ENCODE results near the gene OVCA2. TPM values are rescaled to one million over a fixed set of nuclear protein-coding genes. Genes with fewer than 3 reads are reported as not detected.

Gene OVCA2
- total RNA-seq, 1 donor from 2014 or later = 43.9 TPM

- peak; percentile 88 for DNase-seq (ENCODE audit: low read depth)
Observed at GRCh38 chr17:2030779-2031163, 11.1 kb upstream of the OVCA2 start.

GRCh38 chr17:2033153-2033552, 8.7 kb upstream of the OVCA2 start:
- no peak for DNase-seq (ENCODE audit: low read depth)

GRCh38 chr17:2034157-2034556, 7.7 kb upstream of the OVCA2 start:
- no peak for DNase-seq (ENCODE audit: low read depth)

- DNase-seq (ENCODE audit: low read depth) = no peak
Observed at GRCh38 chr17:2034806-2035540, 6.8 kb upstream of the OVCA2 start.

GRCh38 chr17:2035541-2036488, 6.0 kb upstream of the OVCA2 start:
- DNase-seq (ENCODE audit: low read depth) = no peak

- DNase-seq (ENCODE audit: low read depth) = no peak
Observed at GRCh38 chr17:2037155-2037554, 4.7 kb upstream of the OVCA2 start.

GRCh38 chr17:2040219-2040827, 1.5 kb upstream of the OVCA2 start:
- DNase-seq (ENCODE audit: low read depth) = no peak

GRCh38 chr17:2040942-2041560, 771 bp upstream of the OVCA2 start:
- DNase-seq (ENCODE audit: low read depth) = no peak

- peak; percentile 66 for DNase-seq (ENCODE audit: low read depth)
Observed at GRCh38 chr17:2042390-2042847, 597 bp downstream of the OVCA2 start.

GRCh38 chr17:2042933-2043332, 1.1 kb downstream of the OVCA2 start:
- no peak for DNase-seq (ENCODE audit: low read depth)

- DNase-seq (ENCODE audit: low read depth) = peak; percentile 64
Observed at GRCh38 chr17:2043785-2044184, 2.0 kb downstream of the OVCA2 start.

GRCh38 chr17:2044263-2044894, 2.6 kb downstream of the OVCA2 start:
- DNase-seq (ENCODE audit: low read depth) = no peak

GRCh38 chr17:2047590-2047989, 5.8 kb downstream of the OVCA2 start:
- no peak for DNase-seq (ENCODE audit: low read depth)

- DNase-seq (ENCODE audit: low read depth) = no peak
Observed at GRCh38 chr17:2048805-2049204, 7.0 kb downstream of the OVCA2 start.

GRCh38 chr17:2049333-2050299, 7.8 kb downstream of the OVCA2 start:
- DNase-seq (ENCODE audit: low read depth) = peak; percentile 83

GRCh38 chr17:2050300-2051060, 8.7 kb downstream of the OVCA2 start:
- peak; percentile 65 for DNase-seq (ENCODE audit: low read depth)

GRCh38 chr17:2051061-2051932, 9.5 kb downstream of the OVCA2 start:
- DNase-seq (ENCODE audit: low read depth) = no peak
